HG03442 (cell line): ENCODE measurements around the gene SPATA21.

Experiments used
- ATAC-seq: cut with Tn5 transposase; IDR thresholded peaks from one replicate; pipeline ENCODE4 v1.9.1; 2021; ENCODE audit warnings: mild to moderate bottlenecking, moderate library complexity; ENCODE audit not compliant: unreplicated experiment

Gene SPATA21

GRCh38 chr1:16422041-16422440 is 15.2 kb downstream of the SPATA21 start:
- ATAC-seq = no peak

GRCh38 chr1:16421201-16421600 is 16.0 kb downstream of the SPATA21 start:
- no peak for ATAC-seq

GRCh38 chr1:16420424-16421118 is 16.7 kb downstream of the SPATA21 start:
- no peak for ATAC-seq

- no peak for ATAC-seq
These were observed 18.3 kb downstream of the SPATA21 start for GRCh38 chr1:16418823-16419425.

- ATAC-seq = no peak
These were observed 24.0 kb downstream of the SPATA21 start for GRCh38 chr1:16413191-16413590.

GRCh38 chr1:16410803-16411202 is 26.4 kb downstream of the SPATA21 start:
- no peak for ATAC-seq

GRCh38 chr1:16409536-16410152 is 27.6 kb downstream of the SPATA21 start:
- no peak for ATAC-seq

GRCh38 chr1:16406868-16407267 is 30.4 kb downstream of the SPATA21 start:
- ATAC-seq = no peak

GRCh38 chr1:16405441-16405840 is 31.8 kb downstream of the SPATA21 start:
- ATAC-seq = no peak

GRCh38 chr1:16402742-16403141 is 34.5 kb downstream of the SPATA21 start:
- no peak for ATAC-seq

GRCh38 chr1:16398371-16398953 is 38.8 kb downstream of the SPATA21 start:
- no peak for ATAC-seq

GRCh38 chr1:16397120-16397519 is 40.1 kb downstream of the SPATA21 start:
- no peak for ATAC-seq

- ATAC-seq = no peak
These were observed 40.6 kb downstream of the SPATA21 start for GRCh38 chr1:16396591-16396990.

GRCh38 chr1:16394977-16395376 is 42.2 kb downstream of the SPATA21 start:
- no peak for ATAC-seq

- no peak for ATAC-seq
These were observed 43.4 kb downstream of the SPATA21 start for GRCh38 chr1:16393570-16394521.

- ATAC-seq = no peak
These were observed 44.3 kb downstream of the SPATA21 start for GRCh38 chr1:16392740-16393569.

GRCh38 chr1:16391411-16391810 is 45.8 kb downstream of the SPATA21 start:
- ATAC-seq = no peak

- no peak for ATAC-seq
These were observed 49.7 kb downstream of the SPATA21 start for GRCh38 chr1:16387201-16388188.
